H1 (cell line): ENCODE results near the gene SH3GL2. TPM values are rescaled to one million over a fixed set of nuclear protein-coding genes. Genes with fewer than 3 reads are reported as not detected.

ENCODE experiments used
- CTCF ChIA-PET: fragments of 300-600 bp; sonication (Branson Sonifier 250); formaldehyde crosslinking; loops from one replicate; lab custom pipeline; 2021; ENCODE audit not compliant: partially characterized antibody; lab: Charles Lee
- POLR2A ChIA-PET: fragments of 300-600 bp; sonication (Branson Sonifier 250); formaldehyde crosslinking; loops from one replicate; lab custom pipeline; 2021; ENCODE audit warnings: inconsistent platforms; ENCODE audit not compliant: partially characterized antibody; lab: Charles Lee
- DNase-seq, 2 experiments: peaks; one replicate each; pipeline versions ENCODE4 v3.0.0 to v3.0.0-alpha.2; 2010 to 2022; ENCODE audit warnings: low spot score in 2 of 2, low read depth in 1 of 2, mixed read lengths in 1 of 2
- FAIRE-seq: peaks from 2 replicates; lab custom pipeline; 2011; peaks lifted over from hg19 to GRCh38; lab: Jason Lieb, UNC
- H2AFZ ChIP-seq: 2 replicates; pipeline ENCODE4 v1.8.1; 2012; ENCODE audit warnings: low read length, inconsistent platforms
- H2AK5ac ChIP-seq: 2 replicates; pipeline ENCODE4 v1.6.1; 2013; ENCODE audit warnings: low read depth, low read length
- H2BK120ac ChIP-seq: replicated peaks from 2 replicates; pipeline ENCODE3; 2013; ENCODE audit warnings: low read depth, low read length, inconsistent platforms
- H2BK12ac ChIP-seq: 2 replicates; pipeline ENCODE4 v1.6.1; 2013; ENCODE audit warnings: low read depth, low read length
- H2BK15ac ChIP-seq: 2 replicates; pipeline ENCODE4 v1.6.1; 2013; ENCODE audit warnings: low read length
- H2BK20ac ChIP-seq: 2 replicates; pipeline ENCODE4 v1.6.1; 2013; ENCODE audit warnings: low read length
- H2BK5ac ChIP-seq: 2 replicates; pipeline ENCODE4 v1.6.1; 2013; ENCODE audit warnings: low read depth, low read length
- H3K14ac ChIP-seq: 2 replicates; pipeline ENCODE4 v1.6.1; 2013; ENCODE audit warnings: inconsistent platforms; ENCODE audit not compliant: insufficient read length
- H3K18ac ChIP-seq: 2 replicates; pipeline ENCODE4 v1.6.1; 2013; ENCODE audit warnings: low read length; ENCODE audit errors: extremely low read depth
- H3K23ac ChIP-seq: 2 replicates; pipeline ENCODE4 v1.6.1; 2013; ENCODE audit warnings: inconsistent platforms; ENCODE audit not compliant: insufficient read length
- H3K23me2 ChIP-seq: 2 replicates; pipeline ENCODE4 v1.6.1; 2013; ENCODE audit warnings: low read depth, low read length
- H3K27ac ChIP-seq: 2 replicates; pipeline ENCODE4 v1.6.1; 2011; ENCODE audit warnings: low read depth, low read length, inconsistent platforms
- H3K27me3 ChIP-seq, 4 experiments: replicated peaks in 1 of 4; 1 replicate in 1 of 4; 2 replicates in 3 of 4; pipeline versions ENCODE4 v1.6.1 to v1.8.1; 2011 to 2013; ENCODE audit warnings: low read length in 3 of 4, mild to moderate bottlenecking in 3 of 4, inconsistent platforms in 2 of 4, mixed read lengths in 2 of 4, moderate library complexity in 1 of 4; ENCODE audit not compliant: control insufficient read depth in 3 of 4, insufficient read depth in 3 of 4; ENCODE audit errors: extremely low read depth in 1 of 4
- H3K36me3 ChIP-seq, 4 experiments: 2 replicates each; pipeline versions ENCODE4 v1.6.1 to v1.8.1; 2011 to 2013; ENCODE audit warnings: mild to moderate bottlenecking in 4 of 4, low read length in 3 of 4, moderate library complexity in 2 of 4, control low read depth in 1 of 4, inconsistent platforms in 1 of 4; ENCODE audit not compliant: insufficient read depth in 4 of 4, control insufficient read depth in 2 of 4
- H3K4ac ChIP-seq: replicated peaks from 2 replicates; pipeline ENCODE3; 2013; ENCODE audit warnings: low read length, low read depth, mixed read lengths, inconsistent platforms; ENCODE audit not compliant: insufficient read length
- H3K4me1 ChIP-seq, 4 experiments: replicated peaks in 1 of 4; 1 replicate in 1 of 4; 2 replicates in 3 of 4; pipeline versions ENCODE4 v1.6.1 to v1.8.1; 2011 to 2013; ENCODE audit warnings: low read length in 3 of 4, inconsistent platforms in 2 of 4, mixed read lengths in 1 of 4; ENCODE audit not compliant: insufficient read depth in 4 of 4, control insufficient read depth in 3 of 4
- H3K4me2 ChIP-seq, 2 experiments: 2 replicates each; pipeline versions ENCODE4 v1.6.1 to v1.8.1; 2011 to 2013; ENCODE audit warnings: low read depth in 2 of 2, low read length in 2 of 2, control low read depth in 1 of 2, inconsistent platforms in 1 of 2, mild to moderate bottlenecking in 1 of 2; ENCODE audit not compliant: insufficient read depth in 1 of 2
- H3K4me3 ChIP-seq, 4 experiments: fragments of 200-600, 300-600 bp in 1 of 4; sonication (generic), shearing (Covaris generic), sonication (Bioruptor Twin) in 1 of 4; 2 replicates each; pipeline versions ENCODE4 v1.5.1 to v1.8.1; 2011 to 2016; ENCODE audit warnings: low read length in 4 of 4, low read depth in 3 of 4, control low read depth in 2 of 4, inconsistent platforms in 2 of 4, mild to moderate bottlenecking in 2 of 4, mixed read lengths in 1 of 4, moderate library complexity in 1 of 4; ENCODE audit not compliant: insufficient read depth in 2 of 4; ENCODE audit errors: extremely low read depth in 1 of 4
- H3K56ac ChIP-seq: replicated peaks from 2 replicates; pipeline ENCODE3; 2013; ENCODE audit warnings: low read depth, mild to moderate bottlenecking, mixed read lengths, low read length, inconsistent platforms; ENCODE audit not compliant: insufficient read length
- H3K79me1 ChIP-seq: 2 replicates; pipeline ENCODE4 v1.6.1; 2013; ENCODE audit warnings: low read depth, low read length, control low read depth
- H3K79me2 ChIP-seq, 2 experiments: 2 replicates each; pipeline versions ENCODE4 v1.6.1 to v1.8.1; 2012 to 2013; ENCODE audit warnings: low read length in 2 of 2, mild to moderate bottlenecking in 2 of 2, inconsistent platforms in 1 of 2; ENCODE audit not compliant: insufficient read depth in 2 of 2, control insufficient read depth in 1 of 2
- H3K9ac ChIP-seq, 4 experiments: replicated peaks in 1 of 4; 1 replicate in 1 of 4; 2 replicates in 3 of 4; pipeline versions ENCODE4 v1.6.1 to v1.8.1; 2011 to 2013; ENCODE audit warnings: low read depth in 3 of 4, low read length in 3 of 4, control low read depth in 2 of 4, mild to moderate bottlenecking in 2 of 4, moderate library complexity in 2 of 4, inconsistent platforms in 1 of 4; ENCODE audit errors: extremely low read depth in 1 of 4
- H3K9me3 ChIP-seq, 2 experiments: 2 replicates each; pipeline versions ENCODE4 v1.6.1 to v1.8.1; 2012 to 2013; ENCODE audit warnings: mild to moderate bottlenecking in 2 of 2, moderate library complexity in 2 of 2, control low read depth in 1 of 2, inconsistent platforms in 1 of 2, low read depth in 1 of 2, low read length in 1 of 2, mixed read lengths in 1 of 2; ENCODE audit not compliant: insufficient read depth in 2 of 2
- H4K20me1 ChIP-seq, 2 experiments: replicated peaks in 1 of 2; 2 replicates each; pipeline versions ENCODE3 to v1.8.1; 2011 to 2013; ENCODE audit warnings: inconsistent platforms in 2 of 2, low read length in 2 of 2, mild to moderate bottlenecking in 1 of 2; ENCODE audit not compliant: insufficient read depth in 2 of 2, control insufficient read depth in 1 of 2
- H4K5ac ChIP-seq: 2 replicates; pipeline ENCODE4 v1.6.1; 2013; ENCODE audit warnings: low read length, low read depth, mixed read lengths, inconsistent platforms; ENCODE audit not compliant: insufficient read length
- H4K8ac ChIP-seq: 2 replicates; pipeline ENCODE4 v1.8.0; 2013; ENCODE audit warnings: mild to moderate bottlenecking, moderate library complexity, low read length, inconsistent platforms; ENCODE audit not compliant: insufficient read depth; ENCODE audit errors: extremely low read depth
- H4K91ac ChIP-seq: replicated peaks from 2 replicates; pipeline ENCODE3; 2013; ENCODE audit warnings: low read length, mixed read lengths, inconsistent platforms; ENCODE audit not compliant: insufficient read length
- MAFK ChIP-seq: IDR thresholded peaks from 2 replicates; pipeline ENCODE4 v1.6.1; 2012; ENCODE audit warnings: low read depth, mild to moderate bottlenecking, improper control_type of control experiment, low read length
- POLR2A ChIP-seq, 2 experiments: IDR thresholded peaks; 1 replicate in 1 of 2; 2 replicates in 1 of 2; pipeline ENCODE4 v1.6.1; 2011; ENCODE audit warnings: low read depth in 2 of 2, low read length in 2 of 2, mild to moderate bottlenecking in 2 of 2; ENCODE audit errors: control extremely low read depth in 1 of 2
- RAD21 ChIP-seq, 2 experiments: IDR thresholded peaks in 1 of 2; conservative IDR thresholded peaks in 1 of 2; 2 replicates each; pipeline ENCODE4 v1.6.1; 2011; ENCODE audit warnings: low read depth in 2 of 2, low read length in 2 of 2, improper control_type of control experiment in 1 of 2, inconsistent platforms in 1 of 2, mild to moderate bottlenecking in 1 of 2, moderate library complexity in 1 of 2
- RBBP5 ChIP-seq: IDR thresholded peaks from 2 replicates; pipeline ENCODE4 v1.7.1; 2012; ENCODE audit warnings: low read depth, mild to moderate bottlenecking, inconsistent platforms, low read length, moderate library complexity, borderline replicate concordance
- RNF2 ChIP-seq: fragments of 200-900, 300-1000 bp; sonication (generic); IDR thresholded peaks from 2 replicates; pipeline ENCODE4 v1.7.1; 2016; ENCODE audit warnings: borderline replicate concordance, low read depth, mild to moderate bottlenecking, antibody characterized with exemption, low read length; ENCODE audit not compliant: poor library complexity, severe bottlenecking; ENCODE audit errors: missing control alignments
- SIN3A ChIP-seq, 2 experiments: IDR thresholded peaks in 1 of 2; conservative IDR thresholded peaks in 1 of 2; 2 replicates each; pipeline ENCODE4 v1.6.1; 2011 to 2012; ENCODE audit warnings: low read length in 2 of 2, improper control_type of control experiment in 1 of 2, low read depth in 1 of 2, mild to moderate bottlenecking in 1 of 2
- SIRT6 ChIP-seq: IDR thresholded peaks from one replicate; pipeline ENCODE4 v1.7.1; 2012; ENCODE audit warnings: low read length, inconsistent platforms
- SRF ChIP-seq: IDR thresholded peaks from 2 replicates; pipeline ENCODE4 v1.6.1; 2011; ENCODE audit warnings: mild to moderate bottlenecking, low read depth, low read length, moderate library complexity
- SUZ12 ChIP-seq: fragments of 200-600 bp; sonication (generic); IDR thresholded peaks from 2 replicates; pipeline ENCODE4 v1.6.1; 2012; ENCODE audit warnings: mild to moderate bottlenecking, inconsistent platforms, low read length, moderate library complexity, mixed read lengths
- TAF7 ChIP-seq: optimal IDR thresholded peaks from 2 replicates; pipeline ENCODE3; 2011; ENCODE audit warnings: low read depth, mild to moderate bottlenecking, inconsistent platforms, low read length, moderate library complexity, borderline replicate concordance
- WGBS, 2 experiments: shearing (Covaris generic) in 1 of 2; methylation state at CpG; one replicate each; pipeline versions ENCODE4 v1.1.6 to v1.1.7; 2013 to 2015; ENCODE audit warnings: low lambda C conversion rate in 2 of 2, mixed read lengths in 2 of 2, inconsistent platforms in 1 of 2, low coverage in 1 of 2, missing lambda C conversion rate in 1 of 2; ENCODE audit not compliant: insufficient replicate concordance in 2 of 2, insufficient coverage in 1 of 2, insufficient read length in 1 of 2; ENCODE audit errors: extremely low coverage in 1 of 2, missing lambda C conversion rate in 1 of 2; 5-methylcytosine and 5-hydroxymethylcytosine counted together
- polyA plus RNA-seq, 7 experiments: library from polyadenylated mRNA; depleted of rRNA in 3 of 7; stranded (reverse) in 5 of 7; unstranded in 2 of 7; fragments of >200 nt in 5 of 7; fragments of 200-250 nt in 2 of 7; gene quantifications; 1 replicate in 5 of 7; 2 replicates in 1 of 7; 4 replicates in 1 of 7; pipeline versions ENCODE4 v1.2.1 to v1.2.3, GENCODE V29; 2011 to 2013; ENCODE audit warnings: missing spikeins in 2 of 7, mixed read lengths in 2 of 7
- total RNA-seq: library from RNA; stranded (reverse); fragmentation: NEBNext Ultra II Directional; extraction: Animal tissue kit (Norgen Biotek cat#: 25700); gene quantifications from 2 replicates; pipeline ENCODE4 v1.2.1, GENCODE V29; 2021

SH3GL2 gene
- total and polyA plus RNA-seq, 2 of the 8 experiments (the other 6 are each of a cell fraction or from before 2014, with no cell fraction given), result 4.7 to 5.3 TPM

DNA sequence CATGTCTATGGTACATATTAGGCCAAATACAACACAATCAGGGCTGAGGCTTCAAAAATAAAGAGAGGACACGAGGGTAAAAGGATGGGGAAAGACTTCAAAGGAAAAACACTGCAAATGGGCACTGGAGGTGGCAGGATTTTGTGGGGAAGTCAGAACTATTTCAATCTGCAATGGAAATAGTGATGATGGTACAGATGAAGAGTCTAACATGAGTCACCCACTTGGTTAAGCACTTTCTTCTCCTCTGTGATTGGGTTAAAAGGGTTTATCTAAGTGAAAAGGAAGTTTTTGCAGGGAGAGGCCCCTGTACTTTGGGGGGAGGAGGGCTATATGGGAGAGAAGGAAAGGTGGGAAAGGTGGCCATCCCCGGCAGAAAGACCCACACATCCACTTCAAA, 4.5 kb upstream of the SH3GL2 start:
- no peak overlapping the region for H2BK5ac ChIP-seq
- H3K27ac ChIP-seq, result no peak overlapping the region
- no peaks in the 10 kb centered on the region for H4K20me1 ChIP-seq
- no peak overlapping the region for H3K9ac ChIP-seq
- H2AFZ ChIP-seq, result no peak overlapping the region
- H3K23ac ChIP-seq, result no peak overlapping the region
- ChIA-PET CTCF (interaction anchor here (1.4 kb wide), 1 partner anchor 33 kb away, joined by 4 read pairs; no protein-coding TSS in a partner anchor), POLR2A (no interaction called here)
- DNase-seq (no peak), FAIRE-seq (no peak)
- H2BK120ac ChIP-seq, result no peak overlapping the region
- no peak overlapping the region for H3K4me3 ChIP-seq
- H3K79me2 ChIP-seq, result no peaks in the 10 kb centered on the region
- no peak overlapping the region for H4K5ac ChIP-seq
- no peaks in the 10 kb centered on the region for H3K79me1 ChIP-seq
- peaks cover 0 to 4% (median 2%) of the 10 kb centered on the region in 4 experiments; a peak in 4 of 7 replicates for H3K4me1 ChIP-seq
- H3K36me3 ChIP-seq, result no peaks in the 10 kb centered on the region
- H3K9me3 ChIP-seq, result no peaks in the 10 kb centered on the region
- H3K14ac ChIP-seq, result no peak overlapping the region
- H3K4me2 ChIP-seq, result no peak overlapping the region
- no peak overlapping the region for H3K18ac ChIP-seq
- H3K56ac ChIP-seq, result no peak overlapping the region
- H2BK12ac ChIP-seq, result no peak overlapping the region
- H3K23me2 ChIP-seq, result peaks cover 5% of the 10 kb centered on the region; the same call in 1 of the 2 replicates
- H2AK5ac ChIP-seq, result no peak overlapping the region
- TF ChIP-seq RAD21 (IDR thresholded peaks at IDR 0.05 in 1 of 2, conservative IDR thresholded peaks at IDR 0.05 in 1 of 2; ENCODE audit: low read depth in 2 of 2, low read length in 2 of 2), result no peak
- TF ChIP-seq RBBP5, result no peak
- TF ChIP-seq POLR2A (IDR thresholded peaks at IDR 0.05; ENCODE audit: control extremely low read depth in 1 of 2, low read depth in 2 of 2, low read length in 2 of 2), result no peak
- TF ChIP-seq MAFK, result no peak
- TF ChIP-seq SIN3A (conservative IDR thresholded peaks at IDR 0.05 in 1 of 2, IDR thresholded peaks at IDR 0.05 in 1 of 2; ENCODE audit: low read depth in 1 of 2, low read length in 2 of 2), result no peak
- no peak for TF ChIP-seq SUZ12
- TF ChIP-seq RNF2, result no peak
- no peak for TF ChIP-seq SRF
- TF ChIP-seq SIRT6, result no peak
- no peak for TF ChIP-seq TAF7
- no peak overlapping the region for H2BK20ac ChIP-seq
- no peak overlapping the region for H4K8ac ChIP-seq
- 60% methylated on average over 2 of the region's 2 CpGs; no CpG with 5 or more reads in 1 of the 2 experiments for WGBS, 2 experiments
- H2BK15ac ChIP-seq, result no peak overlapping the region
- no peak overlapping the region for H4K91ac ChIP-seq
- peaks cover 8 to 18% (median 16%) of the 10 kb centered on the region in 4 experiments for H3K27me3 ChIP-seq
- H3K4ac ChIP-seq, result no peak overlapping the region
